ENCODE data around the gene SLC4A4.

SLC4A4 gene

GRCh38 chr4:71553605-71554004 is 214.8 kb downstream of the SLC4A4 start:
- H3K27me3 ChIP-seq (ENCODE audit: control insufficient read depth, insufficient read depth, low read length): no peaks in the 10 kb centered on the region
- no peak overlapping the region for H3K4me3 ChIP-seq (ENCODE audit: low read depth, low read length)
- no peaks in the 10 kb centered on the region for H3K9me3 ChIP-seq (ENCODE audit: control insufficient read depth, insufficient read depth, low read length)
- H3K36me3 ChIP-seq (ENCODE audit: control insufficient read depth, insufficient read depth, low read length): no peaks in the 10 kb centered on the region
- peaks cover 5% of the 10 kb centered on the region for H3K4me1 ChIP-seq (ENCODE audit: control insufficient read depth, insufficient read depth, low read length)
- H3K9ac ChIP-seq (ENCODE audit: low read depth, low read length): no peak overlapping the region

- Histone ChIP-seq H3K4me3 (ENCODE audit: low read depth, low read length) (no peak overlapping the region), H3K36me3 (ENCODE audit: control insufficient read depth, insufficient read depth, low read length) (no peaks in the 10 kb centered on the region), H3K9ac (ENCODE audit: low read depth, low read length) (no peak overlapping the region), H3K4me1 (ENCODE audit: control insufficient read depth, insufficient read depth, low read length) (peaks cover 5% of the 10 kb centered on the region), H3K9me3 (ENCODE audit: control insufficient read depth, insufficient read depth, low read length) (no peaks in the 10 kb centered on the region), H3K27me3 (ENCODE audit: control insufficient read depth, insufficient read depth, low read length) (no peaks in the 10 kb centered on the region)
Measured at GRCh38 chr4:71554025-71554424, 215.2 kb downstream of the SLC4A4 start.

GRCh38 chr4:71558248-71558647 is 219.4 kb downstream of the SLC4A4 start:
- no peaks in the 10 kb centered on the region for H3K4me1 ChIP-seq (ENCODE audit: control insufficient read depth, insufficient read depth, low read length)
- H3K9ac ChIP-seq (ENCODE audit: low read depth, low read length): no peak overlapping the region
- no peaks in the 10 kb centered on the region for H3K36me3 ChIP-seq (ENCODE audit: control insufficient read depth, insufficient read depth, low read length)
- no peaks in the 10 kb centered on the region for H3K9me3 ChIP-seq (ENCODE audit: control insufficient read depth, insufficient read depth, low read length)
- no peak overlapping the region for H3K4me3 ChIP-seq (ENCODE audit: low read depth, low read length)
- H3K27me3 ChIP-seq (ENCODE audit: control insufficient read depth, insufficient read depth, low read length): no peaks in the 10 kb centered on the region

GRCh38 chr4:71559957-71560571 is 221.2 kb downstream of the SLC4A4 start:
- H3K9ac ChIP-seq (ENCODE audit: low read depth, low read length): no peak overlapping the region
- H3K4me1 ChIP-seq (ENCODE audit: control insufficient read depth, insufficient read depth, low read length): no peaks in the 10 kb centered on the region
- H3K36me3 ChIP-seq (ENCODE audit: control insufficient read depth, insufficient read depth, low read length): no peaks in the 10 kb centered on the region
- H3K4me3 ChIP-seq (ENCODE audit: low read depth, low read length): no peak overlapping the region
- no peaks in the 10 kb centered on the region for H3K27me3 ChIP-seq (ENCODE audit: control insufficient read depth, insufficient read depth, low read length)
- H3K9me3 ChIP-seq (ENCODE audit: control insufficient read depth, insufficient read depth, low read length): no peaks in the 10 kb centered on the region

GRCh38 chr4:71564775-71565174 is 226.0 kb downstream of the SLC4A4 start:
- Histone ChIP-seq H3K27me3 (ENCODE audit: control insufficient read depth, insufficient read depth, low read length) (no peaks in the 10 kb centered on the region), H3K36me3 (ENCODE audit: control insufficient read depth, insufficient read depth, low read length) (no peaks in the 10 kb centered on the region)

GRCh38 chr4:71566856-71567255 is 228.0 kb downstream of the SLC4A4 start:
- peaks cover 14% of the 10 kb centered on the region for H3K4me1 ChIP-seq (ENCODE audit: control insufficient read depth, insufficient read depth, low read length)
- H3K27me3 ChIP-seq (ENCODE audit: control insufficient read depth, insufficient read depth, low read length): no peaks in the 10 kb centered on the region
- H3K4me3 ChIP-seq (ENCODE audit: low read depth, low read length): no peak overlapping the region
- H3K9me3 ChIP-seq (ENCODE audit: control insufficient read depth, insufficient read depth, low read length): no peaks in the 10 kb centered on the region
- no peaks in the 10 kb centered on the region for H3K36me3 ChIP-seq (ENCODE audit: control insufficient read depth, insufficient read depth, low read length)
- no peak overlapping the region for H3K9ac ChIP-seq (ENCODE audit: low read depth, low read length)

More at GRCh38 chr4:71564775-71565174, 226.0 kb downstream of the SLC4A4 start:
- Histone ChIP-seq H3K9ac (ENCODE audit: low read depth, low read length) (no peak overlapping the region), H3K9me3 (ENCODE audit: control insufficient read depth, insufficient read depth, low read length) (no peaks in the 10 kb centered on the region), H3K4me3 (ENCODE audit: low read depth, low read length) (no peak overlapping the region), H3K4me1 (ENCODE audit: control insufficient read depth, insufficient read depth, low read length) (peaks cover 9% of the 10 kb centered on the region)

GRCh38 chr4:71568131-71568530 is 229.3 kb downstream of the SLC4A4 start:
- H3K9me3 ChIP-seq (ENCODE audit: control insufficient read depth, insufficient read depth, low read length): no peaks in the 10 kb centered on the region
- peaks cover 14% of the 10 kb centered on the region for H3K4me1 ChIP-seq (ENCODE audit: control insufficient read depth, insufficient read depth, low read length)
- H3K9ac ChIP-seq (ENCODE audit: low read depth, low read length): no peak overlapping the region

GRCh38 chr4:71570492-71570891 is 231.7 kb downstream of the SLC4A4 start:
- H3K4me1 ChIP-seq (ENCODE audit: control insufficient read depth, insufficient read depth, low read length): peaks cover 14% of the 10 kb centered on the region
- H3K4me3 ChIP-seq (ENCODE audit: low read depth, low read length): no peak overlapping the region
- no peak overlapping the region for H3K9ac ChIP-seq (ENCODE audit: low read depth, low read length)
- no peaks in the 10 kb centered on the region for H3K9me3 ChIP-seq (ENCODE audit: control insufficient read depth, insufficient read depth, low read length)
- H3K36me3 ChIP-seq (ENCODE audit: control insufficient read depth, insufficient read depth, low read length): no peaks in the 10 kb centered on the region
- H3K27me3 ChIP-seq (ENCODE audit: control insufficient read depth, insufficient read depth, low read length): no peaks in the 10 kb centered on the region

More at GRCh38 chr4:71568131-71568530, 229.3 kb downstream of the SLC4A4 start:
- H3K27me3 ChIP-seq (ENCODE audit: control insufficient read depth, insufficient read depth, low read length): no peaks in the 10 kb centered on the region
- no peak overlapping the region for H3K4me3 ChIP-seq (ENCODE audit: low read depth, low read length)
- no peaks in the 10 kb centered on the region for H3K36me3 ChIP-seq (ENCODE audit: control insufficient read depth, insufficient read depth, low read length)

- Histone ChIP-seq H3K9ac (ENCODE audit: low read depth, low read length) (no peak overlapping the region), H3K4me3 (ENCODE audit: low read depth, low read length) (no peak overlapping the region), H3K9me3 (ENCODE audit: control insufficient read depth, insufficient read depth, low read length) (no peaks in the 10 kb centered on the region), H3K4me1 (ENCODE audit: control insufficient read depth, insufficient read depth, low read length) (peaks cover 14% of the 10 kb centered on the region), H3K27me3 (ENCODE audit: control insufficient read depth, insufficient read depth, low read length) (no peaks in the 10 kb centered on the region), H3K36me3 (ENCODE audit: control insufficient read depth, insufficient read depth, low read length) (no peaks in the 10 kb centered on the region)
Measured at GRCh38 chr4:71571346-71571745, 232.5 kb downstream of the SLC4A4 start.

- no peak overlapping the region for H3K4me3 ChIP-seq (ENCODE audit: low read depth, low read length)
- no peak overlapping the region for H3K9ac ChIP-seq (ENCODE audit: low read depth, low read length)
- no peaks in the 10 kb centered on the region for H3K36me3 ChIP-seq (ENCODE audit: control insufficient read depth, insufficient read depth, low read length)
- no peaks in the 10 kb centered on the region for H3K27me3 ChIP-seq (ENCODE audit: control insufficient read depth, insufficient read depth, low read length)
- H3K9me3 ChIP-seq (ENCODE audit: control insufficient read depth, insufficient read depth, low read length): peaks cover 5% of the 10 kb centered on the region
- no peaks in the 10 kb centered on the region for H3K4me1 ChIP-seq (ENCODE audit: control insufficient read depth, insufficient read depth, low read length)
Measured at GRCh38 chr4:71583971-71584370, 245.2 kb downstream of the SLC4A4 start.

- Histone ChIP-seq H3K36me3 (ENCODE audit: control insufficient read depth, insufficient read depth, low read length) (no peaks in the 10 kb centered on the region), H3K9ac (ENCODE audit: low read depth, low read length) (no peak overlapping the region)
Measured at GRCh38 chr4:71584585-71584984, 245.8 kb downstream of the SLC4A4 start.

GRCh38 chr4:71586087-71586763 is 247.4 kb downstream of the SLC4A4 start:
- Histone ChIP-seq H3K36me3 (ENCODE audit: control insufficient read depth, insufficient read depth, low read length) (no peaks in the 10 kb centered on the region), H3K4me1 (ENCODE audit: control insufficient read depth, insufficient read depth, low read length) (no peaks in the 10 kb centered on the region), H3K9me3 (ENCODE audit: control insufficient read depth, insufficient read depth, low read length) (peaks cover 5% of the 10 kb centered on the region), H3K27me3 (ENCODE audit: control insufficient read depth, insufficient read depth, low read length) (no peaks in the 10 kb centered on the region), H3K9ac (ENCODE audit: low read depth, low read length) (no peak overlapping the region), H3K4me3 (ENCODE audit: low read depth, low read length) (no peak overlapping the region)

More at GRCh38 chr4:71584585-71584984, 245.8 kb downstream of the SLC4A4 start:
- no peaks in the 10 kb centered on the region for H3K4me1 ChIP-seq (ENCODE audit: control insufficient read depth, insufficient read depth, low read length)
- H3K4me3 ChIP-seq (ENCODE audit: low read depth, low read length): no peak overlapping the region
- H3K27me3 ChIP-seq (ENCODE audit: control insufficient read depth, insufficient read depth, low read length): no peaks in the 10 kb centered on the region
- H3K9me3 ChIP-seq (ENCODE audit: control insufficient read depth, insufficient read depth, low read length): peaks cover 5% of the 10 kb centered on the region

Measured in iPS-15b (cell line).